ENCODE results near the gene EXOC3L4.
A peak's percentile ranks its signal among the peaks of the same experiment; 100 is the strongest.
"Not testable (repeated sequence)": the region's sequence is repeated elsewhere in the genome, so short reads cannot be mapped to it uniquely, and the experiment has no call there.

Gene EXOC3L4

GRCh38 chr14:103094406-103095209, at the start of gene EXOC3L4:
TSS of gene EXOC3L4 (plus strand) at chr14:103094725. CDS start at chr14:103100220, 5,495 bp downstream.
- H3K27ac ChIP-seq = no peak within 1 kb of the TSS
- no peak for TF ChIP-seq CTCF (conservative IDR thresholded peaks at IDR 0.05)

- TF ChIP-seq CTCF (conservative IDR thresholded peaks at IDR 0.05) = no peak
- H3K27ac ChIP-seq = peak overlapping the region; percentile 57
These were observed 49.1 kb upstream of the EXOC3L4 start for GRCh38 chr14:103045371-103045869.

- not testable (repeated sequence) for H3K27ac ChIP-seq
These were observed 47.1 kb upstream of the EXOC3L4 start for GRCh38 chr14:103047453-103047852.

- TF ChIP-seq CTCF (conservative IDR thresholded peaks at IDR 0.05) = no peak
- peak overlapping the region; percentile 68 for H3K27ac ChIP-seq
These were observed 43.6 kb upstream of the EXOC3L4 start for GRCh38 chr14:103050935-103051334.

GRCh38 chr14:103052407-103052806, 42.1 kb upstream of the EXOC3L4 start:
- no peak for TF ChIP-seq CTCF (conservative IDR thresholded peaks at IDR 0.05)
- peak overlapping the region; percentile 68 for H3K27ac ChIP-seq

GRCh38 chr14:103055695-103056094, 38.8 kb upstream of the EXOC3L4 start:
- peak overlapping the region; percentile 94 for H3K27ac ChIP-seq
- TF ChIP-seq CTCF (conservative IDR thresholded peaks at IDR 0.05) = no peak

- no peak for TF ChIP-seq CTCF (conservative IDR thresholded peaks at IDR 0.05)
These were observed 38.0 kb upstream of the EXOC3L4 start for GRCh38 chr14:103056322-103057027.

GRCh38 chr14:103057028-103057371, 37.5 kb upstream of the EXOC3L4 start:
- peak overlapping the region; percentile 94 for H3K27ac ChIP-seq
- TF ChIP-seq CTCF (conservative IDR thresholded peaks at IDR 0.05) = no peak

More at GRCh38 chr14:103056322-103057027, 38.0 kb upstream of the EXOC3L4 start:
- H3K27ac ChIP-seq = peak overlapping the region; percentile 94
